Upper lobe of left lung (tissue), 4 donors: ENCODE data around the gene HK1.

Experiments
- CTCF ChIP-seq, 6 experiments: fragments of 450-650 bp in 4 of 6; fragments of 200-600 bp in 2 of 6; sonication (generic) in 2 of 6; IDR thresholded peaks; one replicate each; pipeline ENCODE4 v1.5.1; 2016 to 2019; ENCODE audit warnings: antibody characterized with exemption in 6 of 6
- EP300 ChIP-seq, 4 donors: sonication (generic); formaldehyde crosslinking; IDR thresholded peaks; one replicate each; pipeline ENCODE4 v1.5.1; 2017; ENCODE audit warnings: antibody characterized with exemption in 4 of 4, control low read depth in 2 of 4
- POLR2A ChIP-seq, 4 donors: fragments of 450-650 bp; IDR thresholded peaks; one replicate each; pipeline ENCODE4 v1.5.1; 2016 to 2017; ENCODE audit warnings: antibody characterized with exemption in 4 of 4, mild to moderate bottlenecking in 2 of 4
- POLR2AphosphoS5 ChIP-seq, 2 donors: sonication (generic); formaldehyde crosslinking; IDR thresholded peaks; one replicate each; pipeline ENCODE4 v1.5.1; 2017; ENCODE audit warnings: antibody characterized with exemption in 2 of 2

- TF ChIP-seq CTCF (IDR thresholded peaks at IDR 0.05) (no peak), POLR2AphosphoS5 (IDR thresholded peaks at IDR 0.05) (no peak), POLR2A (IDR thresholded peaks at IDR 0.05) (no peak), EP300 (IDR thresholded peaks at IDR 0.05) (no peak)
Measured at GRCh38 chr10:69389827-69390490, 111.7 kb downstream of the HK1 start.
